ENCODE measurements around the gene TRPM5. TPM values are rescaled to one million over a fixed set of nuclear protein-coding genes. Genes with fewer than 3 reads are reported as not detected.

TRPM5 gene
- polyA plus RNA-seq, 1 of the 3 experiments (the other 2 are of a cell fraction) = not detected

DNA sequence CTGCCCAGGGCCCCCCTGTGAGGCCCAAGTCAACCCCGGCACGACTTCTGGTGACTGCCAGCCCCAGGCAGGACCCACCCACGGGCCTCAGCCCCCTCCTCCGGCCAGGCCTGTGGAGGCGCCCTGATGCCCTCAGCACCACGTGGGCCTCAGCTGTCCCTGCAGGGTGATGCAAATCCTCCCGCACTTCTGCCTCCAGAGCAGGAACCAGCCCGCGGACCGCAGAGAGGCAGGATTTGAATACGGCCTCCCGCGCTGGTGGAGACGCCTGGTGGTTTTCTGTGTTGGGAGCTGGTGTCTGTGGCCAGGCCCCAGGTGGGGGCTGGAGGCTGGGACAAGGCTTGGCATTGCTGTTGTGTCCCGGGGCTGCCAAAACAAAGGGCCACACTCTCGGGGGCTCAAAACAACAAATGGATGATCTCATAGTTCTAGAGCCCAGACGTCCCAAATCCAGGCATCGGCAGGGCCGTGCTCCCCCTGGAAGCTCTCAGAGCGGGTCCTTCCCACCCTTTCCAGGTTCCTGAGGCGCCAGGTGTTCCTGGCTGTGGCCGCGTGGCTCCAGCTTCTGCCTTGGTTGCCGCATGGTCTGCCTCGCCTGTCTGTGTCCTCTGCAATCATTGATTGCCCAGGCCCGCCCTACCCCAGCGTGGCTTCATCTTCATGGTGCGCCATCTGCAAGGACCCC lies 19.4 kb downstream of the TRPM5 start:
- Histone ChIP-seq H3K4me2 (no peak overlapping the region), H3K4me3 (ENCODE audit: low read depth in 2 of 2, low read length in 1 of 2) (no peak overlapping the region), H3K27me3 (ENCODE audit: insufficient read depth) (no peaks in the 10 kb centered on the region), H4K20me1 (ENCODE audit: insufficient read depth) (no peaks in the 10 kb centered on the region), H3K9me2 (no peaks in the 10 kb centered on the region), H3K27ac (ENCODE audit: low read depth in 2 of 2, low read length in 1 of 2) (no peak overlapping the region), H3K9ac (no peak overlapping the region), H3K9me3 (no peaks in the 10 kb centered on the region), H3K4me1 (ENCODE audit: control insufficient read depth in 1 of 2, insufficient read depth in 2 of 2, low read depth in 1 of 2, low read length in 1 of 2) (no peaks in the 10 kb centered on the region; a peak in 1 of 4 replicates), H2AFZ (ENCODE audit: low read depth) (no peak overlapping the region), H3F3A (replicated peaks; ENCODE audit: insufficient read depth) (no peaks in the 10 kb centered on the region), H3K79me2 (ENCODE audit: insufficient read depth) (no peaks in the 10 kb centered on the region), H3K36me3 (replicated peaks in 1 of 2; ENCODE audit: control insufficient read depth in 1 of 2, insufficient read depth in 2 of 2, low read length in 1 of 2) (no peaks in the 10 kb centered on the region)
- TF ChIP-seq, protein P1, sequence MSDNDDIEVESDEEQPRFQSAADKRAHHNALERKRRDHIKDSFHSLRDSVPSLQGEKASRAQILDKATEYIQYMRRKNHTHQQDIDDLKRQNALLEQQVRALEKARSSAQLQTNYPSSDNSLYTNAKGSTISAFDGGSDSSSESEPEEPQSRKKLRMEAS (IDR thresholded peaks at IDR 0.05; ENCODE audit: low read depth) = no peak
- TF ChIP-seq RCOR1 (IDR thresholded peaks at IDR 0.05; ENCODE audit: low read length) = no peak
- no peak for TF ChIP-seq YY1 (IDR thresholded peaks at IDR 0.05; ENCODE audit: low read depth)
- TF ChIP-seq GABPA (IDR thresholded peaks at IDR 0.05; ENCODE audit: low read depth) = no peak
- TF ChIP-seq, protein P2, sequence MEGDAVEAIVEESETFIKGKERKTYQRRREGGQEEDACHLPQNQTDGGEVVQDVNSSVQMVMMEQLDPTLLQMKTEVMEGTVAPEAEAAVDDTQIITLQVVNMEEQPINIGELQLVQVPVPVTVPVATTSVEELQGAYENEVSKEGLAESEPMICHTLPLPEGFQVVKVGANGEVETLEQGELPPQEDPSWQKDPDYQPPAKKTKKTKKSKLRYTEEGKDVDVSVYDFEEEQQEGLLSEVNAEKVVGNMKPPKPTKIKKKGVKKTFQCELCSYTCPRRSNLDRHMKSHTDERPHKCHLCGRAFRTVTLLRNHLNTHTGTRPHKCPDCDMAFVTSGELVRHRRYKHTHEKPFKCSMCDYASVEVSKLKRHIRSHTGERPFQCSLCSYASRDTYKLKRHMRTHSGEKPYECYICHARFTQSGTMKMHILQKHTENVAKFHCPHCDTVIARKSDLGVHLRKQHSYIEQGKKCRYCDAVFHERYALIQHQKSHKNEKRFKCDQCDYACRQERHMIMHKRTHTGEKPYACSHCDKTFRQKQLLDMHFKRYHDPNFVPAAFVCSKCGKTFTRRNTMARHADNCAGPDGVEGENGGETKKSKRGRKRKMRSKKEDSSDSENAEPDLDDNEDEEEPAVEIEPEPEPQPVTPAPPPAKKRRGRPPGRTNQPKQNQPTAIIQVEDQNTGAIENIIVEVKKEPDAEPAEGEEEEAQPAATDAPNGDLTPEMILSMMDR (IDR thresholded peaks at IDR 0.05) = no peak
- no peak for TF ChIP-seq TAF1 (IDR thresholded peaks at IDR 0.05; ENCODE audit: borderline replicate concordance, low read depth, low read length)
- TF ChIP-seq EP300 (IDR thresholded peaks at IDR 0.05; ENCODE audit: borderline replicate concordance in 1 of 2, low read depth in 1 of 2, low read length in 1 of 2) = no peak
- TF ChIP-seq CHD2 (IDR thresholded peaks at IDR 0.05; ENCODE audit: low read length, partially characterized antibody) = no peak
- TF ChIP-seq SMC3 (IDR thresholded peaks at IDR 0.05; ENCODE audit: low read depth, low read length) = no peak
- TF ChIP-seq, protein P3, sequence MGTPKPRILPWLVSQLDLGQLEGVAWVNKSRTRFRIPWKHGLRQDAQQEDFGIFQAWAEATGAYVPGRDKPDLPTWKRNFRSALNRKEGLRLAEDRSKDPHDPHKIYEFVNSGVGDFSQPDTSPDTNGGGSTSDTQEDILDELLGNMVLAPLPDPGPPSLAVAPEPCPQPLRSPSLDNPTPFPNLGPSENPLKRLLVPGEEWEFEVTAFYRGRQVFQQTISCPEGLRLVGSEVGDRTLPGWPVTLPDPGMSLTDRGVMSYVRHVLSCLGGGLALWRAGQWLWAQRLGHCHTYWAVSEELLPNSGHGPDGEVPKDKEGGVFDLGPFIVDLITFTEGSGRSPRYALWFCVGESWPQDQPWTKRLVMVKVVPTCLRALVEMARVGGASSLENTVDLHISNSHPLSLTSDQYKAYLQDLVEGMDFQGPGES (IDR thresholded peaks at IDR 0.05; ENCODE audit: low read depth, low read length) = no peak
- 62% methylated on average over 9 of the region's 28 CpGs for WGBS (ENCODE audit: low lambda C conversion rate)
- DNase-seq = no peak
- POLR2A ChIA-PET = no interaction called here
- CTCF ChIA-PET = interaction anchor here (1.0 to 11.8 kb wide), 7 partner anchors 24 to 465 kb away, joined by 3 to 461 read pairs (median 7); partner anchors contain the start of genes C11orf21, CDKN1C, TSPAN32 and TSSC4

GRCh38 chr11:2423157-2424025 lies 20.9 kb downstream of the TRPM5 start:
- no peaks in the 10 kb centered on the region for H3K9me3 ChIP-seq
- no peaks in the 10 kb centered on the region for H3K27me3 ChIP-seq (ENCODE audit: insufficient read depth)
- no peaks in the 10 kb centered on the region for H3K36me3 ChIP-seq (replicated peaks in 1 of 2; ENCODE audit: control insufficient read depth in 1 of 2, insufficient read depth in 2 of 2, low read length in 1 of 2)
- WGBS (ENCODE audit: low lambda C conversion rate) = 48% methylated on average over 14 of the region's 26 CpGs
- no peak overlapping the region for H3K9ac ChIP-seq
- no peaks in the 10 kb centered on the region for H3F3A ChIP-seq (replicated peaks; ENCODE audit: insufficient read depth)
- no peaks in the 10 kb centered on the region; a peak in 1 of 4 replicates for H3K4me1 ChIP-seq (ENCODE audit: control insufficient read depth in 1 of 2, insufficient read depth in 2 of 2, low read depth in 1 of 2, low read length in 1 of 2)
- DNase-seq = no peak
- H3K9me2 ChIP-seq = no peaks in the 10 kb centered on the region
- H3K79me2 ChIP-seq (ENCODE audit: insufficient read depth) = no peaks in the 10 kb centered on the region
- no peak overlapping the region for H3K4me2 ChIP-seq
- ChIA-PET POLR2A (no interaction called here), CTCF (interaction anchor here (0.7 to 11.8 kb wide), 11 partner anchors 22 to 466 kb away, joined by 3 to 461 read pairs (median 6); partner anchors contain the start of genes C11orf21, CDKN1C, KCNQ1 and TSPAN32)
- H2AFZ ChIP-seq (ENCODE audit: low read depth) = no peak overlapping the region
- no peak overlapping the region for H3K4me3 ChIP-seq (ENCODE audit: low read depth in 2 of 2, low read length in 1 of 2)
- H3K27ac ChIP-seq (ENCODE audit: low read depth in 2 of 2, low read length in 1 of 2) = no peak overlapping the region
- no peaks in the 10 kb centered on the region for H4K20me1 ChIP-seq (ENCODE audit: insufficient read depth)
- TF ChIP-seq EZH2phosphoT487 (IDR thresholded peaks at IDR 0.05; ENCODE audit: borderline replicate concordance, low read depth) (no peak), PBX3 (IDR thresholded peaks at IDR 0.05) (no peak), SMC3 (IDR thresholded peaks at IDR 0.05; ENCODE audit: low read depth, low read length) (no peak), ELF1 (IDR thresholded peaks at IDR 0.05) (no peak), TCF12 (IDR thresholded peaks at IDR 0.05) (no peak), TAF1 (IDR thresholded peaks at IDR 0.05; ENCODE audit: borderline replicate concordance, low read depth, low read length) (no peak), ZBTB33 (IDR thresholded peaks at IDR 0.05; ENCODE audit: borderline replicate concordance, low read depth) (no peak), RXRA (IDR thresholded peaks at IDR 0.05; ENCODE audit: borderline replicate concordance, low read depth) (no peak), FOXJ3 (CRISPR knock-in tag; IDR thresholded peaks at IDR 0.05) (no peak), EP300 (IDR thresholded peaks at IDR 0.05; ENCODE audit: borderline replicate concordance in 1 of 2, low read depth in 1 of 2, low read length in 1 of 2) (no peak)

Measured in SK-N-SH (cell line).